Stimulated activated CD8-positive, alpha-beta memory T cell treated with anti-CD3 and anti-CD28 coated beads, Interleukin-15, amount 100 ng/mL, for 4 hours (primary cell): ENCODE measurements around the gene E2F7.
"Not testable (repeated sequence)": the region's sequence is repeated elsewhere in the genome, so short reads cannot be mapped to it uniquely, and the experiment has no call there.

Experiments used
- DNase-seq, 2 donors: peaks; one replicate each; pipeline ENCODE4 v3.0.0-alpha.2; 2020; ENCODE audit warnings: low read depth in 2 of 2

E2F7 gene

DNA sequence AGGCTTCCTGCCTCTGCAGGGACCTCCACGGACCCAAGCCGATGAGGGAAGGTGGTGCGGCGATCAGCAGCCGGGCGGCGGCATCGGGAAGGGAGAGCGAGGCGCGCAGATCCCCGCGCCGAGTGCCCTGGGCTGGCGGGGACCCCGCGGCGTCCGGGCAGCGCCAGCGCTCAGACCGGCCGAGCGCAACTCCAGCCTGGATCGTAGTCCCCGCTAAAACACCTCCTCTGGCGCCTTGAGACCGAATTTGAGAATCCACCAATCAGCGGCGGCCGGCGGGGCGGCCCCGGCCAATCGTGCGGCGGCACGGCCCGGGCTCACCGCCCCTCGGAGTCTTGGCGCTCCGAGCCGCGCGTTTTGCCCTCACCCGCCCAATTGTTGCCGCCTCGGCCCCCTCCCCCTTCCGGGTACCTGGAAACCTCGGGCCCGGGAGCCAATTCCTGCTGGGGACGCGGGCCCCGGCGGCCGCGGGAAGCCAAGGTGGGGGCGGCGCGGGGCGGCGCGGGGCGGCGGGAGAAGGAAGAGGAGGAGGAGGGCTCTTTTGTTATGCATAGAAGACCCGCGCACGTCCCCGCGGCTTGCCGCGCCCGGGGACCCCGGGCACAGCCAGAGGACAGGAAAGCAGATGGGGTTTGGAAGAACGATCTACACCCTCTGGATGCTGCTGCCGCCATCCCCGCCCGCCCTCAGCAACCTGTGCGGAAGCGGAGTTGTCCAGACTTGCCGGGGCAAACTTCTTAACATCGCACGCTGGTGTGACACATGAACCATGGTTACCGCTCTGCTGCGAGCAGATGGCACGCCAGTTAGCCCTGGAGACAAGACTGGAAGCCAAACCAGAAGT is at the start of gene E2F7:
Gene E2F7, minus strand, starts transcription at position 209 of the 844 bp plus-strand sequence. CDS start 934 bp downstream, outside the sequence.
- peak; percentile 58 to 62 for DNase-seq

DNA sequence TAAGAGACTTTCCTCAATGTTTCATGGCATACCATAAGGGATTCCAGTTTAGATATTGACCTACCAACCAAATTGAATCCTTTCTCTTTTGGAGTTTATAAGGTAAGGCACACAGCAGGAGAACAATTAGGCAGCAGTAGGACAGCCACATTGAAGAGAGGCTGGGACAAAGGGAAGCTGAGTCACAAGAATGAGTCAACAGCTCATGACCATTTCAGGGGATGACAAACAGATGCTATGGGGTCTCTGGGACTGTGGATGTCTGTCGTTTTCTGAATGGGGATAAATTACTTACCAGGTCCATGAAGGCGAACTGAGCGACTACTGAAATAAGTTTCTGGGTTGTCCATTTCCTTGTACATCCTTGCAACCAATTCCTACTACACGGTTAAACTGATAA is 48.6 kb upstream of the E2F7 start:
- DNase-seq = no peak

GRCh38 chr12:77108707-77109106 is 43.3 kb upstream of the E2F7 start:
- DNase-seq = no peak

DNA sequence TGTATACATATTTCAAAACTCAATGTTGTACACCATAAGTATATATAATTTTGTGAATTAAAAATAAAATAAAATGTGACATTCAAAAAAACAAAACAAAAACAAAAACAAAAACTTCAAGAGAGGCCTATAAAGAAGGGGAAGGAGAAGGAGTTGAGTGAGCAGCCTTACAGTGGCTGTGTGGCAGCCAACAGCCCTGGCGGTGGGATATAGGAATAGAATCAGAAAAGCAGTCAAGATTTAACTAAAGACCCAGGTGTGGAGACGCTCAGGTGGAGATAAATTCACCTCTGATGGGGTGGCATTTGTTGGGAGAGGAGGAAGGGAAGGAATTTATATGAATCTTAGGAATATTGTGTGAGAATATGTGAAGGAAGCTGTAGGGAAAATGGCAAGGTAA is 41.8 kb upstream of the E2F7 start:
- no peak for DNase-seq

DNA sequence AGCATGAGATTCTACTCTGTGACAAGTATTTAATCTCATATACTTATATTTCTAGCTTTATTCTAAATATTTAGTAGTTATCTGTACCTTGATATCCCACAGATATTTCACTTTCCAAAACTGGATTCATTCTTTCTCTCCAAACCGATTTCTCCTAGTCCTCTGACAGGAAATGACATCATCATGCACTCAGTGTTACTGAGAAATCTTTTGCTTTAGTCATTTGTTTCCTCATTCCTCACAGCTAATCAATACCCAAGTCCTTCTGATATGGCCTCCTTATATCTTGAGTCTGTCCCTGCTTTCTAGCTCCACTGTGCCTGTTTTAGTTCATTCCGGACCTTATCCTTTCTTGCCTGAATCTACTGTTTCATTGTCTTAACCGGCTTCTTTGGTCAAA is 39.4 kb upstream of the E2F7 start:
- DNase-seq = no peak

GRCh38 chr12:77104286-77104685 is 38.9 kb upstream of the E2F7 start:
- DNase-seq = no peak

DNA sequence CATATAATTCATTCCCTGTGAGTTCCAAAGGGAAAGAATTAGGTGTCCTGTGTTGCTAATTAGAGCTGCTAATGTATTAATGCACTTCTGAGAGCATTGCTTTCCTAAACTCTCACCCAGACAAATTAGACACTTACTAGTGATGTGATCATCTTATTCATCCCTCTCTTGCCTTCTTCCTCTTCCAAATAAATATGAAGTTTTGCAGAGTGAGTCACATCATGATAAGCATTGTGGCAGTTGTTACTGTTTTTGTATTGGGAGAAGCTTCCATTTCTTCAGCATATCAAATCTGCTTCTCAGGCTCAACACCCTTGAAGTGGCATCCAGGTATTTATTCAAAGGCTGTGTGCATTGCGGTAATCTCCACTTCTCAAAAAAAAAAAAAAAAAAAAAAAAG is 37.3 kb upstream of the E2F7 start:
- no peak for DNase-seq

- DNase-seq = no peak
Observed at GRCh38 chr12:77102123-77102522, 36.8 kb upstream of the E2F7 start.

DNA sequence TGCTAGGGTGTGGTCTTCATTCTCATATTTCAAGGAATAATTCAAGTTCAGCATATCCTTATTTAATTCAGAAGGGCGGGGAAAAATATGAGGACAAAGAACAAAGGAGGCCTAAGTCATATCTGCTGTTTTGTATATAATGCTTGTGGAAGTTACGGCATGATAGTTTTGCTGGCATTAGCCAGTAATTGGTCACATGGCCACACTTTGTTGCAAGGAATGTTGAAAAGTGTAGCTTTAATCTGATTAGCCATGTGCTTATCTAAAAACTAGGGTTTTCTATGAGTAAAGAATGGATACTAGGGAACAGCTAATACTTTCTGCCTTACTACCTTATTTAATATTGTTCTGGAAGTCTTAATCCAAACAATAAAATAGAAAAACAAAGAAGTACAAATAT is 34.4 kb upstream of the E2F7 start:
- no peak for DNase-seq

DNA sequence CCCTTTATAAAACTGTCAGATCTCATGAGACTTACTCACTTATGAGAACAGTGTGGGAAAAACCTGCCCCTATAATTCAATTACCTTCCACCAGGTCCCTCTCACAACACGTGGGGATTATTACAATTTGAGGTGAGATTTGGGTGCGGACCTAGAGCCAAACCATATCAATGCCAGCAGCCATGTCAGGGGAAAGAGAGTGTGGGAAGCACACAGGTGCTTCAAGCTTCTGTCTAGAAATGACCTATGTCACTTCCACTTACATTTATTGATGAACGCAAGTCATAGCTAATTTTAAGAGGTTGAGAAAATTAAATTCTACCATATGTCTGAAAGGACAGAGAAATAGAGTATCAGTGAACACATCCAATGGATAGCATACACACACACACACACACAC is 32.5 kb upstream of the E2F7 start:
- DNase-seq = no peak

DNA sequence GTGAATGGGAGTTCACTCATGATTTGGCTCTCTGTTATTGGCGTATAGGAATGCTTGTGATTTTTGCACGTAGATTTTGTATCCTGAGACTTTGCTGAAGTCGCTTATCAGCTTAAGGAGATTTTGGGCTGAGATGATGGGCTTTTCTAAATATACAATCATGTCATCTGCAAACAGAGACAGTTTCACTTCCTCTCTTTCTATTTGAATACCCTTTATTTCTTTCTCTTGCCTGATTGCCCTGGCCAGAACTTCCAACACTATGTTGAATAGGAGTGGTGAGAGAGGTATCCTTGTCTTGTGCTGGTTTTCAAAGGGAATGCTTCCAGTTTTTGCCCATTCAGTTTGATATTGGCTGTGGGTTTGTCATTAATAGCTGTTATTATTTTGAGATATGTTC is 26.9 kb upstream of the E2F7 start:
- not testable (repeated sequence) for DNase-seq

- DNase-seq = no peak
Observed at GRCh38 chr12:77089686-77090220, 24.4 kb upstream of the E2F7 start.

DNA sequence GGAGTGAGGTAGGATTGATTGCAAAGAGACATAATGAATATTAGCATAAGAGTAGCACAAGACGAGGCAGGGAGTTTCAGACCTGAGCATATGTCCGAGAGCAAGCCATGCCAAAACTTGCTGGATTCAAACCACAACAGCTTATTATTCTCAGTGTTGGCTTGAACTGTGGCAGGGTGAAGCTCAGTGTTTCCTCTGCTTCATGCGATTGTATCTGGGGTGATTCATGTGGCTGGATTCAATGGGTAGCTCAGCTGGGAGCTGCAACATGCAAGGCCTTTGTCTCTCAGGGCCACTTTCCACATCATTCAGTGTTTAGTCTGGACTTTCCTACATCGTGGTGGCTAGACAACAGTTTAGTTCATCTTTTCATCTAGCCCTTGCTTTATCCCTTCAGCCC is 22.1 kb upstream of the E2F7 start:
- no peak for DNase-seq

GRCh38 chr12:77082021-77082420 is 16.7 kb upstream of the E2F7 start:
- DNase-seq = no peak

DNA sequence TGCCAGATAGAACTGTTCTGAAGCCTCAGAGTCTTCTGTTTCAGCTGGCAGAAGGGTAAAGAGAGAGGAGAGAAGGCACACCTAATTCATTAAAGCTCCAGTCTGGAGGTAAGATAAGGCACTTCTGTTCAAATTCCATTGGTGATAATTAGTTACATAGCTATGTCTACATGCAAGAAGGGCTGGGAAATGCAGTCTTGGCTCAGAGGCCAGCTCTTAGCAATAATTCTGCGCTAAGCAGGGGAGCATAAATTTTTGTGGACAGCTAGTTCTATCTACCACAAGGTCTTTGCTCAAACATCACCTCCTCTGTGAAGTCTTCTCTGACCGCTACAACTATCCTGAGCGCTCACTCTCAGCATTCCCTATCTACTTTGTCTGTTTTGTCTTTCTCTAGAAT is 14.3 kb upstream of the E2F7 start:
- no peak for DNase-seq

DNA sequence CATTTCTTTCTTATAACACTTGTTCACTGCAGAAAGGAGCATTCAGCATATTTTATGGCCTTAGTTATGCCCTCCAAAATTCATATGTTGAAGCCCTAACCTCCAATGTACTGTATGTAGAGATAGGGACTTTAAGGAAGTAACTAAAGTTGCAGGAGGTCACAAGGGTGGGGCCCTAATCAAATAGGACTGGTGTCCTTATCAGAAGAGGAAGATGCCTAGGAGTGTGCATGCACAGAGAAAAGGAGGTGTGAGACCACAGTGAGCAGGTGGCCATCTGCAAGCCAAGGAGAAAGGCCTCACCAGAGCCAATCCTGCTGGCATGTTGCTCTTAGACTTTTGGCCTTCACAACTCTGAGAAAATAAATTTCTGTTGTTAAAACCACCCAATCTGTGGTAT is 12.9 kb upstream of the E2F7 start:
- no peak for DNase-seq

- no peak for DNase-seq
Observed at GRCh38 chr12:77076886-77077285, 11.5 kb upstream of the E2F7 start.

GRCh38 chr12:77073894-77074293 is 8.5 kb upstream of the E2F7 start:
- DNase-seq = not testable (repeated sequence)

- DNase-seq = no peak
Observed at GRCh38 chr12:77072833-77073495, 7.6 kb upstream of the E2F7 start.

DNA sequence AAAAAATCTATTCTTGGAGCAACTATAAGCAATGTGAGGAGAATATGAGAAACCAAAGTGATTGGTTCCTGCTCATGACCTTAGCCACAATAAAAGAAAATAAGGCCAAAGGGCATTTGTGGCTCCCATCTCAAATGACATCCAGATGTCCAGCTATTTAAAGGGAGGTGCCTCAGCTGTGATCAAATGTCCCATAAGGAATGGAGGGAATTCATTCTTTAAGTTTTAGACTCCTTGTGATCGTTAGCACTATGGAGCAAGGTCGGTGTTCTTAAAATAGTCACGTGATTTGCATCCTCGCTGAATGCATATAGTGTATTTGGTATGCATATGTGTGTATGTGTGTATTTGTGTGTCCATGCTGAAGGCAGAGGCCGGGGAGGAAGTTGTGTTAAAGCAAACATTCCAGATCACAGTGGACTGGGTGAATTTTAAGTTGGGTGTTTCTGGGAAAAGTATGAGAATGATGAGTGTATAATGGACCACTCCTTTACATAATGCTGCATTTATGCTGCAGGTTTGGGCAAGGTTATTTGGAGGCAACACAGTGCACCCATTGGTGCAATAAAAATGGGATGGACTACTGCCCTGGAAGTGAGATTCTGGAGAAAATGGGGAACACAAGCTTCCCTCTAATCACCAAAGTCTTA is 5.6 kb upstream of the E2F7 start:
- no peak for DNase-seq

DNA sequence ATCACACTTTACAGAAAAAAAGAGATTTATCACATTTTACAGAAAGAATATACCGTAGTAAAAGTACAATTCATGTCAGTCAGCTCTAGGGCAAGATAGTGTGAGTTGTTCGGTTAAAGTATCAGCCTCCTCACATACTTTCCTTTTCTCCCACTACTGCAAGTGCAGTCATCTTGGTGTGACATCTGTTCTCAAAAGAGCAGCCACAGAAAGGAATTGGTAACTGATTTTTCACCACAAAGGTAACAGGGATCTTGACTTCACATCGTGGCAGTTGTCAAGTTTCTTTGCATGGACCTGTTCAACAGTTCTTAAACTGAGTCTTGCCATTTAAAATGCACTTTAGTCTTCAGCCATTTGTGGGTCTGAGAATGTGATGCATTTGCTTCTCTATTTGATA is 5.0 kb upstream of the E2F7 start:
- DNase-seq = no peak

DNA sequence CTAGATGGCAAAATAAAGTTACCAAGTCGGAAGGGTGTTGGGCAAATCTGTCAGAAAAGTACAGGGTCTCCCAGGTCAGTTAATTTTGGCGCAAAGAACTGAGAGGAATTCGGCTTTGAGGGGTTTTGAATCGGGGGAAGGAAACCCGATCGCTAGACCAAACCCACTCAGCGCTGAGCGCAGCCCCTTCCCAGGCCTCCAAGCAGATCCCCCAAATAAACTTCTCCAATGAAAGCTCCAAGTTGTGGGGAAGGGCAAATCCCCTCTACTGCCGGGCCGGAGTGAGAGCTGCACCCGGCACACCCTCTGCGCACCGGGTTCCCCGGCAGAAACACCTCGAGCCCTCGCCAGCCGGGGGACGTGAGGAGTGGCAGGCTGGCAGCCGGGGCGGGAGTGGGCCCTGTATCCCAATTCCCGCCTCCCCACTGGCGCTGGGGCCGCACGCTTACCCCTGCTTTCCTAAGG is 441 bp downstream of the E2F7 start:
- no peak for DNase-seq
